K562 (cell line): ENCODE data around the gene FYB2. TPM values are rescaled to one million over a fixed set of nuclear protein-coding genes. Genes with fewer than 3 reads are reported as not detected.

Source experiments
- GTF2F1 ChIP-seq: IDR thresholded peaks from 2 replicates; pipeline ENCODE4 v1.6.1; 2011; ENCODE audit warnings: low read depth, low read length, improper control_type of control experiment
- SMARCE1 ChIP-seq: fragments of 450-650 bp; IDR thresholded peaks from 2 replicates; pipeline ENCODE4 v1.7.1; 2016; ENCODE audit warnings: mild to moderate bottlenecking
- polyA plus RNA-seq, 8 experiments: library from polyadenylated mRNA; depleted of rRNA in 4 of 8; stranded (reverse) in 5 of 8; unstranded in 3 of 8; fragments of >200 nt; fragmentation: Nextera tagmentation in 2 of 8; fragmentation: Illumina TruSeq in 1 of 8; extraction: Ambion mirVana in 2 of 8; extraction: Trizol in 1 of 8; gene quantifications; 2 replicates each; pipeline versions ENCODE4 v1.2.1 to v1.2.3, GENCODE V29; 2011 to 2014; ENCODE audit warnings: inconsistent platforms in 1 of 8, missing spikeins in 1 of 8
- total RNA-seq, 7 experiments: library from RNA; depleted of rRNA in 6 of 7; stranded (reverse); fragments of >200 nt in 6 of 7; fragmentation: Illumina TruSeq in 2 of 7; extraction: Trizol in 2 of 7; gene quantifications; 2 replicates each; pipeline versions ENCODE4 v1.2.1 to v1.2.3, GENCODE V29; 2011 to 2021; ENCODE audit warnings: low replicate concordance in 1 of 7
- TF ChIP-seq, protein P1 (sequence below): fragments of 250-450 bp; sonication (Bioruptor Pico); IDR thresholded peaks from 2 replicates; pipeline ENCODE4 v1.4.0; 2020
- TF ChIP-seq, protein P2 (sequence below): fragments of 450-650 bp; formaldehyde crosslinking; IDR thresholded peaks from 2 replicates; pipeline ENCODE4 v1.4.0; 2020; ENCODE audit warnings: mild to moderate bottlenecking, moderate library complexity
- TF ChIP-seq, protein P3 (sequence below): sonication (generic); formaldehyde crosslinking; IDR thresholded peaks from 2 replicates; pipeline ENCODE4 v1.8.0; 2022; ENCODE audit warnings: mild to moderate bottlenecking, missing genetic modification reagents
- TF ChIP-seq, protein P4 (sequence below): fragments of 450-650 bp; IDR thresholded peaks from 2 replicates; pipeline ENCODE4 v1.7.0; 2016; ENCODE audit warnings: borderline replicate concordance

FYB2 gene
- total and polyA plus RNA-seq, 9 of the 15 experiments (the other 6 are each of a cell fraction or from before 2014, with no cell fraction given), result not detected

- TF ChIP-seq, protein P1, sequence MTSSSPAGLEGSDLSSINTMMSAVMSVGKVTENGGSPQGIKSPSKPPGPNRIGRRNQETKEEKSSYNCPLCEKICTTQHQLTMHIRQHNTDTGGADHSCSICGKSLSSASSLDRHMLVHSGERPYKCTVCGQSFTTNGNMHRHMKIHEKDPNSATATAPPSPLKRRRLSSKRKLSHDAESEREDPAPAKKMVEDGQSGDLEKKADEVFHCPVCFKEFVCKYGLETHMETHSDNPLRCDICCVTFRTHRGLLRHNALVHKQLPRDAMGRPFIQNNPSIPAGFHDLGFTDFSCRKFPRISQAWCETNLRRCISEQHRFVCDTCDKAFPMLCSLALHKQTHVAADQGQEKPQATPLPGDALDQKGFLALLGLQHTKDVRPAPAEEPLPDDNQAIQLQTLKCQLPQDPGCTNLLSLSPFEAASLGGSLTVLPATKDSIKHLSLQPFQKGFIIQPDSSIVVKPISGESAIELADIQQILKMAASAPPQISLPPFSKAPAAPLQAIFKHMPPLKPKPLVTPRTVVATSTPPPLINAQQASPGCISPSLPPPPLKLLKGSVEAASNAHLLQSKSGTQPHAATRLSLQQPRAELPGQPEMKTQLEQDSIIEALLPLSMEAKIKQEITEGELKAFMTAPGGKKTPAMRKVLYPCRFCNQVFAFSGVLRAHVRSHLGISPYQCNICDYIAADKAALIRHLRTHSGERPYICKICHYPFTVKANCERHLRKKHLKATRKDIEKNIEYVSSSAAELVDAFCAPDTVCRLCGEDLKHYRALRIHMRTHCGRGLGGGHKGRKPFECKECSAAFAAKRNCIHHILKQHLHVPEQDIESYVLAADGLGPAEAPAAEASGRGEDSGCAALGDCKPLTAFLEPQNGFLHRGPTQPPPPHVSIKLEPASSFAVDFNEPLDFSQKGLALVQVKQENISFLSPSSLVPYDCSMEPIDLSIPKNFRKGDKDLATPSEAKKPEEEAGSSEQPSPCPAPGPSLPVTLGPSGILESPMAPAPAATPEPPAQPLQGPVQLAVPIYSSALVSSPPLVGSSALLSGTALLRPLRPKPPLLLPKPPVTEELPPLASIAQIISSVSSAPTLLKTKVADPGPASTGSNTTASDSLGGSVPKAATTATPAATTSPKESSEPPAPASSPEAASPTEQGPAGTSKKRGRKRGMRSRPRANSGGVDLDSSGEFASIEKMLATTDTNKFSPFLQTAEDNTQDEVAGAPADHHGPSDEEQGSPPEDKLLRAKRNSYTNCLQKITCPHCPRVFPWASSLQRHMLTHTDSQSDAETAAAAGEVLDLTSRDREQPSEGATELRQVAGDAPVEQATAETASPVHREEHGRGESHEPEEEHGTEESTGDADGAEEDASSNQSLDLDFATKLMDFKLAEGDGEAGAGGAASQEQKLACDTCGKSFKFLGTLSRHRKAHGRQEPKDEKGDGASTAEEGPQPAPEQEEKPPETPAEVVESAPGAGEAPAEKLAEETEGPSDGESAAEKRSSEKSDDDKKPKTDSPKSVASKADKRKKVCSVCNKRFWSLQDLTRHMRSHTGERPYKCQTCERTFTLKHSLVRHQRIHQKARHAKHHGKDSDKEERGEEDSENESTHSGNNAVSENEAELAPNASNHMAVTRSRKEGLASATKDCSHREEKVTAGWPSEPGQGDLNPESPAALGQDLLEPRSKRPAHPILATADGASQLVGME (CRISPR knock-in tag), result no peak
- TF ChIP-seq, protein P2, sequence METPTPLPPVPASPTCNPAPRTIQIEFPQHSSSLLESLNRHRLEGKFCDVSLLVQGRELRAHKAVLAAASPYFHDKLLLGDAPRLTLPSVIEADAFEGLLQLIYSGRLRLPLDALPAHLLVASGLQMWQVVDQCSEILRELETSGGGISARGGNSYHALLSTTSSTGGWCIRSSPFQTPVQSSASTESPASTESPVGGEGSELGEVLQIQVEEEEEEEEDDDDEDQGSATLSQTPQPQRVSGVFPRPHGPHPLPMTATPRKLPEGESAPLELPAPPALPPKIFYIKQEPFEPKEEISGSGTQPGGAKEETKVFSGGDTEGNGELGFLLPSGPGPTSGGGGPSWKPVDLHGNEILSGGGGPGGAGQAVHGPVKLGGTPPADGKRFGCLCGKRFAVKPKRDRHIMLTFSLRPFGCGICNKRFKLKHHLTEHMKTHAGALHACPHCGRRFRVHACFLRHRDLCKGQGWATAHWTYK (CRISPR knock-in tag), result no peak
- TF ChIP-seq, protein P3, sequence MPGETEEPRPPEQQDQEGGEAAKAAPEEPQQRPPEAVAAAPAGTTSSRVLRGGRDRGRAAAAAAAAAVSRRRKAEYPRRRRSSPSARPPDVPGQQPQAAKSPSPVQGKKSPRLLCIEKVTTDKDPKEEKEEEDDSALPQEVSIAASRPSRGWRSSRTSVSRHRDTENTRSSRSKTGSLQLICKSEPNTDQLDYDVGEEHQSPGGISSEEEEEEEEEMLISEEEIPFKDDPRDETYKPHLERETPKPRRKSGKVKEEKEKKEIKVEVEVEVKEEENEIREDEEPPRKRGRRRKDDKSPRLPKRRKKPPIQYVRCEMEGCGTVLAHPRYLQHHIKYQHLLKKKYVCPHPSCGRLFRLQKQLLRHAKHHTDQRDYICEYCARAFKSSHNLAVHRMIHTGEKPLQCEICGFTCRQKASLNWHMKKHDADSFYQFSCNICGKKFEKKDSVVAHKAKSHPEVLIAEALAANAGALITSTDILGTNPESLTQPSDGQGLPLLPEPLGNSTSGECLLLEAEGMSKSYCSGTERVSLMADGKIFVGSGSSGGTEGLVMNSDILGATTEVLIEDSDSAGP (CRISPR knock-in tag), result no peak
- TF ChIP-seq SMARCE1 (no peak), GTF2F1 (no peak)
- TF ChIP-seq, protein P4, sequence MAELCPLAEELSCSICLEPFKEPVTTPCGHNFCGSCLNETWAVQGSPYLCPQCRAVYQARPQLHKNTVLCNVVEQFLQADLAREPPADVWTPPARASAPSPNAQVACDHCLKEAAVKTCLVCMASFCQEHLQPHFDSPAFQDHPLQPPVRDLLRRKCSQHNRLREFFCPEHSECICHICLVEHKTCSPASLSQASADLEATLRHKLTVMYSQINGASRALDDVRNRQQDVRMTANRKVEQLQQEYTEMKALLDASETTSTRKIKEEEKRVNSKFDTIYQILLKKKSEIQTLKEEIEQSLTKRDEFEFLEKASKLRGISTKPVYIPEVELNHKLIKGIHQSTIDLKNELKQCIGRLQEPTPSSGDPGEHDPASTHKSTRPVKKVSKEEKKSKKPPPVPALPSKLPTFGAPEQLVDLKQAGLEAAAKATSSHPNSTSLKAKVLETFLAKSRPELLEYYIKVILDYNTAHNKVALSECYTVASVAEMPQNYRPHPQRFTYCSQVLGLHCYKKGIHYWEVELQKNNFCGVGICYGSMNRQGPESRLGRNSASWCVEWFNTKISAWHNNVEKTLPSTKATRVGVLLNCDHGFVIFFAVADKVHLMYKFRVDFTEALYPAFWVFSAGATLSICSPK, result no peak
Measured at GRCh38 chr1:56755911-56756310, 63.3 kb downstream of the FYB2 start (continued).
